Thoracic aorta (tissue), 2 donors: ENCODE results near the gene LRCH1. TPM values are rescaled to one million over a fixed set of nuclear protein-coding genes. Genes with fewer than 3 reads are reported as not detected.

Experiments
- ATAC-seq: fragments of 150-250 bp; one replicate; pipeline ENCODE4 v1.8.0; 2017; ENCODE audit warnings: low read depth; ENCODE audit not compliant: insufficient number of reproducible peaks, low FRiP score
- DNase-seq: peaks from one replicate; pipeline ENCODE4 v3.0.0-alpha.2; 2020; ENCODE audit warnings: low spot score
- H3K27ac ChIP-seq, 2 donors: fragments of 200-600 bp; sonication (generic); 1 replicate in 1 of 2; 2 replicates in 1 of 2; pipeline ENCODE4 v1.5.1; 2016; ENCODE audit warnings: mild to moderate bottlenecking in 2 of 2, moderate library complexity in 2 of 2
- H3K27me3 ChIP-seq: fragments of 200-600 bp; sonication (generic); replicated peaks from 2 replicates; pipeline ENCODE4 v1.6.0; 2016; ENCODE audit warnings: mild to moderate bottlenecking; ENCODE audit not compliant: insufficient read depth
- H3K36me3 ChIP-seq: fragments of 200-600 bp; sonication (generic); one replicate; pipeline ENCODE4 v1.5.1; 2016
- H3K4me1 ChIP-seq, 2 donors: fragments of 200-600 bp; sonication (generic); 1 replicate in 1 of 2; 2 replicates in 1 of 2; pipeline versions ENCODE4 v1.5.1 to v1.6.0; 2016; ENCODE audit warnings: low read depth in 2 of 2, mild to moderate bottlenecking in 1 of 2; ENCODE audit not compliant: control insufficient read depth in 1 of 2
- H3K4me3 ChIP-seq: fragments of 200-600 bp; sonication (generic); 2 replicates; pipeline ENCODE4 v1.5.1; 2016; ENCODE audit warnings: mild to moderate bottlenecking
- H3K9me3 ChIP-seq: fragments of 200-600 bp; sonication (generic); 2 replicates; pipeline ENCODE4 v1.5.1; 2016
- total RNA-seq, 2 donors: library from RNA; depleted of rRNA; stranded (reverse); fragments of >200 nt; gene quantifications; one replicate each; pipeline versions ENCODE4 v1.1.0 to v1.2.3, GENCODE V29; 2016
- TF ChIP-seq, protein P1 (sequence below): fragments of 200-600 bp; sonication (generic); IDR thresholded peaks from one replicate; pipeline ENCODE4 v1.5.1; 2019; ENCODE audit warnings: antibody characterized with exemption

LRCH1 gene
- total RNA-seq, 2 donors from 2014 or later, result 29.4 to 38.9 TPM

GRCh38 chr13:46771693-46772092, 218.7 kb downstream of the LRCH1 start:
- Histone ChIP-seq H3K4me1 (peaks cover 26 to 50% of the 10 kb centered on the region in 2 donors), H3K36me3 (peaks cover 4% of the 10 kb centered on the region), H3K27me3 (no peaks in the 10 kb centered on the region), H3K9me3 (no peaks in the 10 kb centered on the region), H3K27ac (no peak overlapping the region), H3K4me3 (no peak overlapping the region)
- ATAC-seq (no peak), DNase-seq (no peak)
- TF ChIP-seq, protein P1, sequence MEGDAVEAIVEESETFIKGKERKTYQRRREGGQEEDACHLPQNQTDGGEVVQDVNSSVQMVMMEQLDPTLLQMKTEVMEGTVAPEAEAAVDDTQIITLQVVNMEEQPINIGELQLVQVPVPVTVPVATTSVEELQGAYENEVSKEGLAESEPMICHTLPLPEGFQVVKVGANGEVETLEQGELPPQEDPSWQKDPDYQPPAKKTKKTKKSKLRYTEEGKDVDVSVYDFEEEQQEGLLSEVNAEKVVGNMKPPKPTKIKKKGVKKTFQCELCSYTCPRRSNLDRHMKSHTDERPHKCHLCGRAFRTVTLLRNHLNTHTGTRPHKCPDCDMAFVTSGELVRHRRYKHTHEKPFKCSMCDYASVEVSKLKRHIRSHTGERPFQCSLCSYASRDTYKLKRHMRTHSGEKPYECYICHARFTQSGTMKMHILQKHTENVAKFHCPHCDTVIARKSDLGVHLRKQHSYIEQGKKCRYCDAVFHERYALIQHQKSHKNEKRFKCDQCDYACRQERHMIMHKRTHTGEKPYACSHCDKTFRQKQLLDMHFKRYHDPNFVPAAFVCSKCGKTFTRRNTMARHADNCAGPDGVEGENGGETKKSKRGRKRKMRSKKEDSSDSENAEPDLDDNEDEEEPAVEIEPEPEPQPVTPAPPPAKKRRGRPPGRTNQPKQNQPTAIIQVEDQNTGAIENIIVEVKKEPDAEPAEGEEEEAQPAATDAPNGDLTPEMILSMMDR, result no peak

DNA sequence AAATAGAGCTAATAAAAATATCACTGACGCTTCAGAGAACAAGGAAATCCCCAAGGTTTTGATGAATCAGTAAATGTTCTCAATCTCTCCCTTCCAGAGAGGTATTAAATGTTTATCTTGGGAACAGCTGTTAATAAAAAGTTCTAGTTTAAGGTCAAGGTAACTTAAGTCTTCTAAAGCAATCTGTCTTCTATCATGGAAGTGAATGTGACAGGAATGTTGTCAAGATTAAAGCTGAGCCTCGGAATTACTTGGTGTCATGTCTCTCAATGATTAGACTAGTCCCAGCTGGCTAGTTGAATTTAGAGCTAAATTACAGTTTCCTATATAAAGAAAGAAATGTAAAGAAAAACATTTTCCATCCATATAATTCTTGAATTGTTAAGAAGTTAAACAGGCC, 220.6 kb downstream of the LRCH1 start:
- peak overlapping the region; percentile 82 to 84 for H3K27ac ChIP-seq
- H3K4me3 ChIP-seq, result no peak overlapping the region
- H3K4me1 ChIP-seq, result peaks cover 36 to 66% of the 10 kb centered on the region in 2 donors
- TF ChIP-seq, protein P1, result no peak
- peaks cover 4% of the 10 kb centered on the region for H3K36me3 ChIP-seq
- H3K27me3 ChIP-seq, result no peaks in the 10 kb centered on the region
- no peak for ATAC-seq
- H3K9me3 ChIP-seq, result no peaks in the 10 kb centered on the region
- no peak for DNase-seq

DNA sequence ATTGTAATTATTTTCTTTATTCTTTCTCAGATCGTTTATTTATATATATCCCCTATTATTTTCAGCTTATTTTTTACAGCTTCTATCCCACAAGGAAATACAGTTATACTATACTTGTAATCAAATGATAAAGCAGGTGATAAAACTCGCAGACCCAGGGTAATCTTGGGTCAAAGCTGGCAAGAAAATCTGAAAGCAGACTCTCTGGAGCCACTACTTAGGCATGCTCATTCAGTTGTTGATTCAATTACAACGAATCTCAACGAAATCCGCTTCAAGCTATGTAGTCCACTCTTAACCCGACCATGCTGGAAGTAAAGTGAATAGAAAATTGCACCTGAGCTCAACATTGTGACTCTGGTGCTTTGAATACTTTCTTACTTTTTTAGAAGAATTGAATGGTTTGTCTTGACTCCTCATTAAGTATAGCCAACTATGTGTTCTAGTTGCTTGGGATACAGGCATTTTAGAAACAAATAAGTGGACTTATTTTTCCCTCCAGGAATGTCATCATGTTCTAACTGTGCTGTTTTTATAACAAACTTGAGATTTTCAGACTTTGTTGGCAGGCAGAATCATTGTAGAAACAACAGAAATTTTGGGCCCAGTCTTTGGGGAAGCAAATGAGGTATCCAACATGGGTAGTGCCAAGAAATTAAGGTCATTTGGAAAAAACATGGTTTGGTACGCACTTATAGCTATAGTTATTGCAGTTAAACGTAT, 222.6 kb downstream of the LRCH1 start:
- Histone ChIP-seq H3K27me3 (no peaks in the 10 kb centered on the region), H3K4me3 (peak overlapping the region; percentile 14), H3K36me3 (peaks cover 4% of the 10 kb centered on the region), H3K4me1 (peaks cover 41 to 76% of the 10 kb centered on the region in 2 donors), H3K9me3 (no peaks in the 10 kb centered on the region), H3K27ac (peak overlapping the region; percentile 82 to 84)
- DNase-seq (no peak), ATAC-seq (peak; percentile 15)
- TF ChIP-seq, protein P1, result no peak

GRCh38 chr13:46778095-46778494, 225.1 kb downstream of the LRCH1 start:
- no peaks in the 10 kb centered on the region for H3K27me3 ChIP-seq
- DNase-seq (no peak), ATAC-seq (no peak)
- H3K9me3 ChIP-seq, result no peaks in the 10 kb centered on the region
- no peak overlapping the region for H3K4me3 ChIP-seq
- TF ChIP-seq, protein P1, result no peak
- H3K27ac ChIP-seq, result peak overlapping the region; percentile 62 to 84
- H3K4me1 ChIP-seq, result peaks cover 37 to 75% of the 10 kb centered on the region in 2 donors
- H3K36me3 ChIP-seq, result peaks cover 4% of the 10 kb centered on the region

GRCh38 chr13:46778890-46779289, 225.9 kb downstream of the LRCH1 start:
- Histone ChIP-seq H3K27ac (peak overlapping the region; percentile 62 to 84), H3K4me3 (no peak overlapping the region), H3K4me1 (peaks cover 37 to 67% of the 10 kb centered on the region in 2 donors), H3K9me3 (no peaks in the 10 kb centered on the region), H3K27me3 (no peaks in the 10 kb centered on the region), H3K36me3 (peaks cover 4% of the 10 kb centered on the region)
- TF ChIP-seq, protein P1, result no peak
- ATAC-seq, result no peak
- no peak for DNase-seq
